Activated B cell treated with CpG ODN at 0.5 μM for 24 hours (primary cell): ENCODE measurements around the gene NME9. TPM values are rescaled to one million over a fixed set of nuclear protein-coding genes. Genes with fewer than 3 reads are reported as not detected.

Experiments
- ATAC-seq: fragments of 200-7000 bp; cut with Tn5 transposase; one replicate; pipeline ENCODE4 v1.10.0; 2021; ENCODE audit warnings: low read depth, mild to moderate bottlenecking, moderate library complexity
- CTCF ChIA-PET: fragments of 350-600 bp; sonication (Branson Sonifier 250); formaldehyde crosslinking; loops from one replicate; lab custom pipeline; 2021; ENCODE audit warnings: antibody characterized with exemption; lab: Charles Lee
- POLR2A ChIA-PET: fragments of 350-600 bp; sonication (Branson Sonifier 250); formaldehyde crosslinking; loops from one replicate; lab custom pipeline; 2021; ENCODE audit warnings: antibody characterized with exemption; lab: Charles Lee
- DNase-seq: peaks from one replicate; pipeline ENCODE4 v3.0.0; 2022
- H3K27ac Mint-ChIP-seq: one replicate; pipeline ENCODE4 v1.8.0; 2020; ENCODE audit warnings: mixed read lengths
- H3K27me3 Mint-ChIP-seq: one replicate; pipeline ENCODE4 v1.8.0; 2021; ENCODE audit warnings: mixed read lengths
- H3K36me3 Mint-ChIP-seq: one replicate; pipeline ENCODE4 v1.8.0; 2021; ENCODE audit warnings: low read depth, mixed read lengths
- H3K4me1 Mint-ChIP-seq: one replicate; pipeline ENCODE4 v1.8.0; 2021; ENCODE audit warnings: mixed read lengths
- H3K4me3 Mint-ChIP-seq: one replicate; pipeline ENCODE4 v1.8.0; 2020; ENCODE audit warnings: mild to moderate bottlenecking, mixed read lengths
- H3K9me3 Mint-ChIP-seq: one replicate; pipeline ENCODE4 v1.8.0; 2020; ENCODE audit warnings: mixed read lengths
- CTCF ChIP-seq: fragments of 200-600 bp; IDR thresholded peaks from one replicate; pipeline ENCODE4 v1.8.0; 2022; ENCODE audit warnings: antibody characterized with exemption, mild to moderate bottlenecking
- intact Hi-C: fragments of 100-400 bp; cut with micrococcal nuclease; formaldehyde crosslinking; loops from one replicate; pipeline ENCODE4 v1.15.1; 2024
- total RNA-seq: library from RNA; stranded (reverse); gene quantifications from 2 replicates; pipeline ENCODE4 v1.2.3, GENCODE V29; 2022

Gene NME9
- total RNA-seq, 1 donor from 2014 or later: not detected

GRCh38 chr3:138297876-138298275 lies 31.8 kb downstream of the NME9 start:
- POLR2A ChIA-PET: no interaction called here
- peaks cover 44% of the 10 kb centered on the region for H3K36me3 Mint-ChIP-seq
- ATAC-seq: no peak
- H3K27me3 Mint-ChIP-seq: no peaks in the 10 kb centered on the region
- intact Hi-C loops: no loop called here
- no peak overlapping the region for H3K4me3 Mint-ChIP-seq
- TF ChIP-seq CTCF: no peak
- no peaks in the 10 kb centered on the region for H3K9me3 Mint-ChIP-seq
- no peaks in the 10 kb centered on the region for H3K4me1 Mint-ChIP-seq
- DNase-seq: no peak
- no peak overlapping the region for H3K27ac Mint-ChIP-seq
- CTCF ChIA-PET: no interaction called here

- no peak for DNase-seq
- TF ChIP-seq CTCF: no peak
- ChIA-PET POLR2A (no interaction called here), CTCF (no interaction called here)
- Mint-ChIP-seq H3K9me3 (no peaks in the 10 kb centered on the region), H3K27ac (no peak overlapping the region), H3K27me3 (no peaks in the 10 kb centered on the region), H3K36me3 (peaks cover 50% of the 10 kb centered on the region), H3K4me1 (no peaks in the 10 kb centered on the region), H3K4me3 (no peak overlapping the region)
- ATAC-seq: no peak
- intact Hi-C loops: no loop called here
These were observed 32.5 kb downstream of the NME9 start for GRCh38 chr3:138297059-138297607.

GRCh38 chr3:138296639-138297038 lies 33.0 kb downstream of the NME9 start:
- POLR2A ChIA-PET: no interaction called here

GRCh38 chr3:138289701-138290100 lies 40.0 kb downstream of the NME9 start:
- ATAC-seq: no peak
- Mint-ChIP-seq H3K4me3 (no peak overlapping the region), H3K27ac (no peak overlapping the region), H3K36me3 (peaks cover 58% of the 10 kb centered on the region), H3K27me3 (no peaks in the 10 kb centered on the region), H3K9me3 (no peaks in the 10 kb centered on the region), H3K4me1 (no peaks in the 10 kb centered on the region)
- no peak for DNase-seq
- intact Hi-C loops: no loop called here
- ChIA-PET CTCF (no interaction called here), POLR2A (no interaction called here)
- TF ChIP-seq CTCF: no peak

More at GRCh38 chr3:138296639-138297038, 33.0 kb downstream of the NME9 start:
- CTCF ChIA-PET: no interaction called here
- Mint-ChIP-seq H3K27ac (no peak overlapping the region), H3K36me3 (peaks cover 54% of the 10 kb centered on the region), H3K4me3 (no peak overlapping the region), H3K9me3 (no peaks in the 10 kb centered on the region), H3K27me3 (no peaks in the 10 kb centered on the region), H3K4me1 (no peaks in the 10 kb centered on the region)
- DNase-seq (no peak), ATAC-seq (no peak)
- intact Hi-C loops: no loop called here
- TF ChIP-seq CTCF: no peak

DNA sequence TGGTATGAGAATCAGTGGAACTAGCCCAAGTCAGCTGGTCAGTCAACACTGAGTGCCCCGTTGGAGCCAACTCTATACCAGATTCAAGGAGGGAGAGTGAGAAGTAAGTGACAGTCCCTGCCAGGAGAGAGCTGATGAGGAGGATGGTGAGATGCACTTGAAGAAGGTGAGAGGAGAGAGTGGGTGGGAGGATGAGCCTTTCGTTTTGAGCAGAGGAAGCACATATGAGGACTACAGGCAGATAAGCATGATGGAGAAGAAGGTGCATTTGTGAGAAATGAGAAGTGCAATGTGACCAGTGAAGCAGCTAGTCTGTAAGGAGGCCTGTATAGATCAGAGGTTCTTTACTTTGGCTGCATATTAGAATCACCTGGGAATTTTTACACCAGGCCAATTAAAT lies 40.4 kb downstream of the NME9 start:
- no peaks in the 10 kb centered on the region for H3K27me3 Mint-ChIP-seq
- H3K36me3 Mint-ChIP-seq: peaks cover 54% of the 10 kb centered on the region
- intact Hi-C loops: no loop called here
- DNase-seq: no peak
- no peak for TF ChIP-seq CTCF
- ATAC-seq: no peak
- ChIA-PET CTCF (no interaction called here), POLR2A (no interaction called here)
- H3K27ac Mint-ChIP-seq: no peak overlapping the region
- no peaks in the 10 kb centered on the region for H3K9me3 Mint-ChIP-seq
- H3K4me1 Mint-ChIP-seq: no peaks in the 10 kb centered on the region
- no peak overlapping the region for H3K4me3 Mint-ChIP-seq
